CD4-positive, alpha-beta memory T cell (primary cell): ENCODE results near the gene LMNA. TPM values are rescaled to one million over a fixed set of nuclear protein-coding genes. Genes with fewer than 3 reads are reported as not detected.
A peak's percentile ranks its signal among the peaks of the same experiment; 100 is the strongest.
"Not testable (repeated sequence)": the region's sequence is repeated elsewhere in the genome, so short reads cannot be mapped to it uniquely, and the experiment has no call there.

Experiments used
- CTCF ChIA-PET: fragments of 350-600 bp; sonication (Branson Sonifier 250); formaldehyde crosslinking; loops from one replicate; lab custom pipeline; 2021; ENCODE audit warnings: inconsistent platforms; ENCODE audit not compliant: partially characterized antibody; lab: Charles Lee
- POLR2A ChIA-PET: fragments of 350-600 bp; sonication (Branson Sonifier 250); formaldehyde crosslinking; loops from one replicate; lab custom pipeline; 2021; ENCODE audit not compliant: partially characterized antibody; lab: Charles Lee
- DNase-seq, 5 donors: peaks; one replicate each; pipeline versions ENCODE4 v3.0.0 to v3.0.0-alpha.2; 2020 to 2022; ENCODE audit warnings: mixed read lengths in 1 of 5
- H3K27ac ChIP-seq: one replicate; pipeline ENCODE4 v1.7.0; 2013; ENCODE audit warnings: low read depth, low read length
- H3K27me3 ChIP-seq: 2 replicates; pipeline ENCODE4 v1.7.0; 2013; ENCODE audit warnings: mild to moderate bottlenecking, low read length, moderate library complexity; ENCODE audit not compliant: insufficient read depth
- H3K36me3 ChIP-seq: 2 replicates; pipeline ENCODE4 v1.7.0; 2013; ENCODE audit warnings: mild to moderate bottlenecking, low read length, moderate library complexity; ENCODE audit not compliant: insufficient read depth
- H3K4me1 ChIP-seq: 2 replicates; pipeline ENCODE4 v1.7.0; 2013; ENCODE audit warnings: mild to moderate bottlenecking, low read length, moderate library complexity; ENCODE audit not compliant: insufficient read depth
- H3K4me3 ChIP-seq, 2 donors: one replicate each; pipeline ENCODE4 v1.7.0; 2013; ENCODE audit warnings: low read length in 2 of 2, mild to moderate bottlenecking in 1 of 2
- H3K9me3 ChIP-seq, 2 donors: one replicate each; pipeline ENCODE4 v1.7.0; 2013; ENCODE audit warnings: low read length in 2 of 2, control low read depth in 1 of 2; ENCODE audit not compliant: control insufficient read depth in 1 of 2
- H3K27ac Mint-ChIP-seq, 7 donors: one replicate each; pipeline ENCODE4 v1.8.0; 2020 to 2021; ENCODE audit warnings: mixed read lengths in 7 of 7, mild to moderate bottlenecking in 6 of 7, inconsistent platforms in 3 of 7, moderate library complexity in 3 of 7
- H3K27me3 Mint-ChIP-seq, 2 donors: one replicate each; pipeline ENCODE4 v1.8.0; 2020 to 2021; ENCODE audit warnings: mixed read lengths in 2 of 2
- H3K36me3 Mint-ChIP-seq, 2 donors: one replicate each; pipeline ENCODE4 v1.8.0; 2020 to 2021; ENCODE audit warnings: mixed read lengths in 2 of 2, inconsistent platforms in 1 of 2, mild to moderate bottlenecking in 1 of 2
- H3K4me1 Mint-ChIP-seq, 4 donors: one replicate each; pipeline ENCODE4 v1.8.0; 2020 to 2021; ENCODE audit warnings: mixed read lengths in 4 of 4, mild to moderate bottlenecking in 1 of 4
- H3K4me3 Mint-ChIP-seq, 8 donors: one replicate each; pipeline ENCODE4 v1.8.0; 2020 to 2021; ENCODE audit warnings: mixed read lengths in 8 of 8, mild to moderate bottlenecking in 7 of 8, moderate library complexity in 6 of 8, inconsistent platforms in 3 of 8
- H3K9me3 Mint-ChIP-seq, 8 donors: one replicate each; pipeline ENCODE4 v1.8.0; 2020 to 2021; ENCODE audit warnings: mixed read lengths in 8 of 8, mild to moderate bottlenecking in 5 of 8, inconsistent platforms in 3 of 8, moderate library complexity in 1 of 8
- intact Hi-C: fragments of 100-400 bp; cut with micrococcal nuclease; formaldehyde crosslinking; loops from one replicate; pipeline ENCODE4 v1.15.1; 2023
- polyA plus RNA-seq, 2 donors: library from polyadenylated mRNA; unstranded; fragments of 300-500 nt; fragmentation: Illumina TruSeq; gene quantifications; one replicate each; pipeline ENCODE4 v1.2.3, GENCODE V29; 2021
- total RNA-seq, 2 experiments: library from RNA; stranded (reverse); gene quantifications; one replicate each; pipeline ENCODE4 v1.2.3, GENCODE V29; 2021

Gene LMNA
- total and polyA plus RNA-seq, 4 experiments from 2014 or later, result 19.1 to 47.1 (median 31.7) TPM

- ChIA-PET POLR2A (interaction anchor here (8.3 to 21.9 kb wide), 2 partner anchors 8 to 21 kb away, joined by 110 to 527 read pairs; no protein-coding TSS in a partner anchor), CTCF (interaction anchor here (1.2 to 13.8 kb wide), 4 partner anchors 11 to 29 kb away, joined by 3 to 157 read pairs (median 10); no protein-coding TSS in a partner anchor)
- no peaks in the 10 kb centered on the region for H3K27me3 Mint-ChIP-seq
- peak in 1 of 5 donors; percentile 68 for DNase-seq
- H3K27me3 ChIP-seq, result no peaks in the 10 kb centered on the region
- peaks cover 0 to 4% (median 0%) of the 10 kb centered on the region in 8 donors for H3K9me3 Mint-ChIP-seq
- peak overlapping the region; percentile 16 to 95 (median 70) for H3K27ac Mint-ChIP-seq
- intact Hi-C loops, result no loop called here
- H3K4me3 ChIP-seq, result no peak overlapping the region
- no peaks in the 10 kb centered on the region for H3K9me3 ChIP-seq
- H3K4me1 Mint-ChIP-seq, result peaks cover 32 to 82% (median 56%) of the 10 kb centered on the region in 4 donors
- H3K36me3 ChIP-seq, result no peaks in the 10 kb centered on the region
- H3K27ac ChIP-seq, result no peak overlapping the region
- peak overlapping the region; percentile 10 to 75 (median 42) for H3K4me3 Mint-ChIP-seq
- peaks cover 72% of the 10 kb centered on the region for H3K4me1 ChIP-seq
- H3K36me3 Mint-ChIP-seq, result peaks cover 0 to 17% of the 10 kb centered on the region in 2 donors
Observed at GRCh38 chr1:156119503-156120209, 5.1 kb downstream of the LMNA start.

GRCh38 chr1:156120318-156120717, 5.8 kb downstream of the LMNA start:
- peaks cover 0 to 7% (median 0%) of the 10 kb centered on the region in 8 donors for H3K9me3 Mint-ChIP-seq
- Histone ChIP-seq H3K27me3 (no peaks in the 10 kb centered on the region), H3K4me3 (no peak overlapping the region), H3K9me3 (no peaks in the 10 kb centered on the region), H3K27ac (no peak overlapping the region), H3K4me1 (peaks cover 75% of the 10 kb centered on the region), H3K36me3 (no peaks in the 10 kb centered on the region)
- H3K4me3 Mint-ChIP-seq, result peak overlapping the region in 7 of 8 donors; percentile 10 to 64 (median 42)
- H3K4me1 Mint-ChIP-seq, result peaks cover 38 to 82% (median 59%) of the 10 kb centered on the region in 4 donors
- H3K27me3 Mint-ChIP-seq, result no peaks in the 10 kb centered on the region
- POLR2A ChIA-PET, result interaction anchor here (8.3 to 21.9 kb wide), 2 partner anchors 7 to 22 kb away, joined by 110 to 527 read pairs; no protein-coding TSS in a partner anchor
- H3K36me3 Mint-ChIP-seq, result peaks cover 0 to 14% of the 10 kb centered on the region in 2 donors
- intact Hi-C loops, result no loop called here
- peak overlapping the region; percentile 5 to 95 (median 70) for H3K27ac Mint-ChIP-seq
- CTCF ChIA-PET, result interaction anchor here (1.9 to 13.8 kb wide), 3 partner anchors 10 to 29 kb away, joined by 6 to 157 read pairs (median 15); no protein-coding TSS in a partner anchor
- no peak for DNase-seq

DNA sequence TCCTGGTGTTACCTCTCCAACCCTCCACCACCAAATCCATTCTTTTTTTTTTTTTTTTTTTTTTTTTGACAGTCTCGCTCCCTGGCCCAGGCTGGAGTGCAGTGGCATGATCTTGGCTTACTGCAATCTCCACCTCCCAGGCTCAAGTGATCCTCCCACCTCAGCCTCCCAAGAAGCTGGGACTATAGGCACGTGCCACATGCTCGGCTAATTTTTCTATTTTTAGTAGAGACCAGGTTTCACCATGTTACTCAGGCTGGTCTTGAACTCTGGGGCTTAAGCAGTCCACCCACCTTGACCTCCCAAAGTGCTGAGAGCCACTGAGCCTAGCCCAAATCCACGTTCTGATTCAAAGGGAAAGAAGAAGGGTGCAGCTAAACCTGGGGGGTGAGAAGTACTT, 6.5 kb downstream of the LMNA start:
- DNase-seq, H3K27me3 ChIP-seq, intact Hi-C loops, H3K36me3 ChIP-seq, H3K9me3 ChIP-seq, H3K9me3 Mint-ChIP-seq, H3K27ac ChIP-seq, H3K4me3 ChIP-seq, H3K27me3 Mint-ChIP-seq: not testable (repeated sequence)
- ChIA-PET POLR2A (interaction anchor here (1.0 to 21.9 kb wide), 2 partner anchors 9 to 23 kb away, joined by 3 to 527 read pairs; no protein-coding TSS in a partner anchor), CTCF (interaction anchor here (1.9 to 13.8 kb wide), 3 partner anchors 10 to 30 kb away, joined by 6 to 157 read pairs (median 15); no protein-coding TSS in a partner anchor)
- H3K4me1 ChIP-seq, result peaks cover 69% of the 10 kb centered on the region
- peaks cover 0 to 12% of the 10 kb centered on the region in 2 donors for H3K36me3 Mint-ChIP-seq
- peak overlapping the region in 1 of 8 donors; percentile 65 for H3K4me3 Mint-ChIP-seq
- peaks cover 35 to 82% (median 59%) of the 10 kb centered on the region in 4 donors for H3K4me1 Mint-ChIP-seq
- peak overlapping the region in 5 of 7 donors; percentile 8 to 97 (median 72) for H3K27ac Mint-ChIP-seq

GRCh38 chr1:156121457-156121856, 6.9 kb downstream of the LMNA start:
- H3K27ac ChIP-seq, result no peak overlapping the region
- peaks cover 34 to 82% (median 58%) of the 10 kb centered on the region in 4 donors for H3K4me1 Mint-ChIP-seq

GRCh38 chr1:156122086-156122485, 7.6 kb downstream of the LMNA start:
- H3K9me3 ChIP-seq, result no peaks in the 10 kb centered on the region
- intact Hi-C loops, result no loop called here
- H3K36me3 Mint-ChIP-seq, result peaks cover 0 to 7% of the 10 kb centered on the region in 2 donors
- no peaks in the 10 kb centered on the region for H3K27me3 ChIP-seq
- H3K4me1 Mint-ChIP-seq, result peaks cover 38 to 85% (median 61%) of the 10 kb centered on the region in 4 donors
- H3K27ac Mint-ChIP-seq, result peak overlapping the region in 3 of 7 donors; percentile 90 to 97 (median 95)
- H3K9me3 Mint-ChIP-seq, result peaks cover 0 to 7% (median 0%) of the 10 kb centered on the region in 8 donors
- no peak overlapping the region for H3K4me3 ChIP-seq
- H3K27ac ChIP-seq, result no peak overlapping the region
- H3K4me3 Mint-ChIP-seq, result peak overlapping the region in 2 of 8 donors; percentile 23 to 50
- POLR2A ChIA-PET, result interaction anchor here (1.0 to 21.9 kb wide), 3 partner anchors 8 to 24 kb away, joined by 3 to 527 read pairs (median 4); no protein-coding TSS in a partner anchor
- CTCF ChIA-PET, result interaction anchor here (0.8 to 13.8 kb wide), 3 partner anchors 15 to 31 kb away, joined by 4 to 157 read pairs (median 6); no protein-coding TSS in a partner anchor
- no peaks in the 10 kb centered on the region for H3K36me3 ChIP-seq
- no peak for DNase-seq
- peaks cover 72% of the 10 kb centered on the region for H3K4me1 ChIP-seq
- H3K27me3 Mint-ChIP-seq, result no peaks in the 10 kb centered on the region

More at GRCh38 chr1:156121457-156121856, 6.9 kb downstream of the LMNA start:
- intact Hi-C loops, result no loop called here
- Mint-ChIP-seq H3K27me3 (no peaks in the 10 kb centered on the region), H3K27ac (peak overlapping the region in 5 of 7 donors; percentile 8 to 97 (median 70)), H3K9me3 (peaks cover 0 to 7% (median 0%) of the 10 kb centered on the region in 8 donors), H3K36me3 (peaks cover 0 to 9% of the 10 kb centered on the region in 2 donors), H3K4me3 (peak overlapping the region in 1 of 8 donors; percentile 65)
- no peak for DNase-seq
- H3K9me3 ChIP-seq, result no peaks in the 10 kb centered on the region
- no peaks in the 10 kb centered on the region for H3K36me3 ChIP-seq
- ChIA-PET POLR2A (interaction anchor here (1.0 to 21.9 kb wide), 2 partner anchors 8 to 23 kb away, joined by 3 to 527 read pairs; no protein-coding TSS in a partner anchor), CTCF (interaction anchor here (1.9 to 13.8 kb wide), 3 partner anchors 9 to 31 kb away, joined by 6 to 157 read pairs (median 15); no protein-coding TSS in a partner anchor)
- H3K27me3 ChIP-seq, result no peaks in the 10 kb centered on the region
- H3K4me1 ChIP-seq, result peaks cover 69% of the 10 kb centered on the region
- H3K4me3 ChIP-seq, result no peak overlapping the region

DNA sequence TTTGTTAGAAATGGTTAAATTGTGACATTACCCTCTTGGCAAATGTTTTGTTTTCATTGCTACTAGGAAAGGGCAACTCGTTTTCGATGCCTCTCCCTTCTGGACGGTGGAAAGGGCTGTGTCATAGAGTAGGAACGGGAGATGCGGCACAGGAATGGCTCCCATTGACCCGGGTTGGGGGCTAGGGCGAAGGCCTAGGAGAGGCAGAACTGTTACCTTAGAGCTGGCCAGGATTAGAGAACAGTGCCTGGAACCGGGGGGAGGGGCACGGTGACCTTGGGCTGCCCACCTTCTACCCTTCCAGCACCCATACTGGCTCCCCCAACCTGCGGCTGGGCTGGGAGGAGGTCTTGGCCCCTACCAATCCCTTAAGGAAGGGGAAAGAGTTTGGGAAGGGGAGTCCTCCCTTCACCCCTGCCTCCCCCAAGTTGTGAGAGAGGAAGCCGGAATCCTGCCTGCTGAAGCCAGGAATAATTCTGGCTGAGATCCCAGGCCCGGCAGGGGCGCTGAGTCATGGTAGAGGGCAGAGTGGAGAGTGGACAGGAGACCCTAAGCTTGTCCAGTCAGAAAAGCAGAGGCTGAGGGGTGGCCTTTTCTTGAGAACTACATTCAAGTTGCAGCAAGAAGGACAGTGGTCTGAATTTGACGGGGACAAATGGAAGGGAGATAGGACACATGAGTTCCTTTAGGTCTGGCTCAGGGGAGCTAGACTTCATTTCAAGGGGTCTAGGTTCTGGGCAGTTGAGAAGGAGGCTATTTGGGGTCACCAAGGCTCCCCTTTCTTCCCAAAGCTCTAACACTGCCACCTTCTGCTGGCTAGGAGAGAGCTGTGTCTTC, 8.2 kb downstream of the LMNA start:
- peak overlapping the region in 5 of 8 donors; percentile 23 to 66 (median 55) for H3K4me3 Mint-ChIP-seq
- CTCF ChIA-PET, result interaction anchor here (0.8 to 13.8 kb wide), 5 partner anchors 16 to 102 kb away, joined by 4 to 157 read pairs (median 6); no protein-coding TSS in a partner anchor
- H3K27ac Mint-ChIP-seq, result peak overlapping the region; percentile 90 to 98 (median 96)

More for the DNA sequence above, 8.2 kb downstream of the LMNA start:
- Histone ChIP-seq H3K36me3 (no peaks in the 10 kb centered on the region), H3K9me3 (no peaks in the 10 kb centered on the region), H3K27me3 (no peaks in the 10 kb centered on the region), H3K4me3 (no peak overlapping the region), H3K4me1 (peaks cover 75% of the 10 kb centered on the region), H3K27ac (no peak overlapping the region)
- no peak for DNase-seq
- H3K4me1 Mint-ChIP-seq, result peaks cover 42 to 90% (median 67%) of the 10 kb centered on the region in 4 donors
- peaks cover 0 to 9% of the 10 kb centered on the region in 2 donors for H3K36me3 Mint-ChIP-seq
- peaks cover 0 to 7% (median 0%) of the 10 kb centered on the region in 8 donors for H3K9me3 Mint-ChIP-seq
- intact Hi-C loops, result loop anchor here (1.0 kb wide), 1 partner anchor 8 kb away; the partner anchor contains the start of gene LMNA
- POLR2A ChIA-PET, result interaction anchor here (1.6 to 21.9 kb wide), 3 partner anchors 8 to 25 kb away, joined by 4 to 527 read pairs (median 17); partner anchors contain the start of gene LMNA
- H3K27me3 Mint-ChIP-seq, result no peaks in the 10 kb centered on the region
